ENCODE measurements around the gene SPATA20. TPM values are rescaled to one million over a fixed set of nuclear protein-coding genes. Genes with fewer than 3 reads are reported as not detected.

SPATA20 gene
- total RNA-seq, 1 donor = 18.9 TPM

- H3K4me1 ChIP-seq (ENCODE audit: insufficient read depth, low read length) = peaks cover 26% of the 10 kb centered on the region
- no peaks in the 10 kb centered on the region for H3K9me3 ChIP-seq (ENCODE audit: low read depth, low read length)
- H3K4me3 ChIP-seq (ENCODE audit: low read length) = no peak overlapping the region
- peaks cover 40% of the 10 kb centered on the region for H3K27me3 ChIP-seq (ENCODE audit: insufficient read depth, low read length)
Measured at GRCh38 chr17:50557630-50558029, 10.7 kb downstream of the SPATA20 start.

GRCh38 chr17:50558091-50558490 lies 11.1 kb downstream of the SPATA20 start:
- Histone ChIP-seq H3K27me3 (ENCODE audit: insufficient read depth, low read length) (peaks cover 45% of the 10 kb centered on the region), H3K9me3 (ENCODE audit: low read depth, low read length) (no peaks in the 10 kb centered on the region), H3K4me1 (ENCODE audit: insufficient read depth, low read length) (peaks cover 26% of the 10 kb centered on the region), H3K4me3 (ENCODE audit: low read length) (no peak overlapping the region)

- Histone ChIP-seq H3K9me3 (ENCODE audit: low read depth, low read length) (no peaks in the 10 kb centered on the region), H3K4me1 (ENCODE audit: insufficient read depth, low read length) (peaks cover 26% of the 10 kb centered on the region), H3K4me3 (ENCODE audit: low read length) (no peak overlapping the region), H3K27me3 (ENCODE audit: insufficient read depth, low read length) (peaks cover 50% of the 10 kb centered on the region)
Measured at GRCh38 chr17:50558581-50558940, 11.6 kb downstream of the SPATA20 start.

GRCh38 chr17:50558941-50559614 lies 12.1 kb downstream of the SPATA20 start:
- Histone ChIP-seq H3K4me3 (ENCODE audit: low read length) (no peak overlapping the region), H3K4me1 (ENCODE audit: insufficient read depth, low read length) (peaks cover 26% of the 10 kb centered on the region), H3K27me3 (ENCODE audit: insufficient read depth, low read length) (peaks cover 55% of the 10 kb centered on the region), H3K9me3 (ENCODE audit: low read depth, low read length) (no peaks in the 10 kb centered on the region)

- peaks cover 26% of the 10 kb centered on the region for H3K4me1 ChIP-seq (ENCODE audit: insufficient read depth, low read length)
- no peaks in the 10 kb centered on the region for H3K9me3 ChIP-seq (ENCODE audit: low read depth, low read length)
- H3K27me3 ChIP-seq (ENCODE audit: insufficient read depth, low read length) = peaks cover 59% of the 10 kb centered on the region
- peak overlapping the region; percentile 19 for H3K4me3 ChIP-seq (ENCODE audit: low read length)
Measured at GRCh38 chr17:50559674-50560184, 12.8 kb downstream of the SPATA20 start.

GRCh38 chr17:50560185-50560824 lies 13.3 kb downstream of the SPATA20 start, which contains the start of gene CACNA1G:
CACNA1G (plus strand) TSS chr17:50560715; CDS start chr17:50561460, 745 bp downstream.
- Histone ChIP-seq H3K9me3 (ENCODE audit: low read depth, low read length) (no peaks in the 10 kb centered on the region), H3K27me3 (ENCODE audit: insufficient read depth, low read length) (peaks cover 59% of the 10 kb centered on the region), H3K4me3 (ENCODE audit: low read length) (peak within 1 kb of the TSS; percentile 19), H3K4me1 (ENCODE audit: insufficient read depth, low read length) (peaks cover 26% of the 10 kb centered on the region)

GRCh38 chr17:50560931-50561745 lies 14.2 kb downstream of the SPATA20 start:
- H3K4me3 ChIP-seq (ENCODE audit: low read length) = no peak overlapping the region
- H3K27me3 ChIP-seq (ENCODE audit: insufficient read depth, low read length) = peaks cover 66% of the 10 kb centered on the region

GRCh38 chr17:50561746-50562141 lies 14.8 kb downstream of the SPATA20 start:
- peaks cover 26% of the 10 kb centered on the region for H3K4me1 ChIP-seq (ENCODE audit: insufficient read depth, low read length)
- H3K9me3 ChIP-seq (ENCODE audit: low read depth, low read length) = no peaks in the 10 kb centered on the region
- H3K27me3 ChIP-seq (ENCODE audit: insufficient read depth, low read length) = peaks cover 68% of the 10 kb centered on the region
- H3K4me3 ChIP-seq (ENCODE audit: low read length) = no peak overlapping the region

More at GRCh38 chr17:50560931-50561745, 14.2 kb downstream of the SPATA20 start:
- Histone ChIP-seq H3K9me3 (ENCODE audit: low read depth, low read length) (no peaks in the 10 kb centered on the region), H3K4me1 (ENCODE audit: insufficient read depth, low read length) (peaks cover 26% of the 10 kb centered on the region)

GRCh38 chr17:50562242-50563091 lies 15.5 kb downstream of the SPATA20 start:
- Histone ChIP-seq H3K9me3 (ENCODE audit: low read depth, low read length) (no peaks in the 10 kb centered on the region), H3K27me3 (ENCODE audit: insufficient read depth, low read length) (peaks cover 65% of the 10 kb centered on the region), H3K4me1 (ENCODE audit: insufficient read depth, low read length) (peaks cover 26% of the 10 kb centered on the region), H3K4me3 (ENCODE audit: low read length) (no peak overlapping the region)

- Histone ChIP-seq H3K4me3 (ENCODE audit: low read length) (no peak overlapping the region), H3K9me3 (ENCODE audit: low read depth, low read length) (no peaks in the 10 kb centered on the region), H3K27me3 (ENCODE audit: insufficient read depth, low read length) (peaks cover 59% of the 10 kb centered on the region), H3K4me1 (ENCODE audit: insufficient read depth, low read length) (peaks cover 26% of the 10 kb centered on the region)
Measured at GRCh38 chr17:50563092-50563511, 16.1 kb downstream of the SPATA20 start.

GRCh38 chr17:50564916-50565315 lies 17.9 kb downstream of the SPATA20 start:
- Histone ChIP-seq H3K27me3 (ENCODE audit: insufficient read depth, low read length) (peaks cover 41% of the 10 kb centered on the region), H3K9me3 (ENCODE audit: low read depth, low read length) (no peaks in the 10 kb centered on the region), H3K4me3 (ENCODE audit: low read length) (no peak overlapping the region), H3K4me1 (ENCODE audit: insufficient read depth, low read length) (peaks cover 11% of the 10 kb centered on the region)

- Histone ChIP-seq H3K9me3 (ENCODE audit: low read depth, low read length) (no peaks in the 10 kb centered on the region), H3K4me1 (ENCODE audit: insufficient read depth, low read length) (peaks cover 4% of the 10 kb centered on the region), H3K4me3 (ENCODE audit: low read length) (no peak overlapping the region), H3K27me3 (ENCODE audit: insufficient read depth, low read length) (peaks cover 38% of the 10 kb centered on the region)
Measured at GRCh38 chr17:50565402-50566350, 18.7 kb downstream of the SPATA20 start.

GRCh38 chr17:50566886-50567285 lies 19.9 kb downstream of the SPATA20 start:
- Histone ChIP-seq H3K4me3 (ENCODE audit: low read length) (no peak overlapping the region), H3K27me3 (ENCODE audit: insufficient read depth, low read length) (peaks cover 34% of the 10 kb centered on the region), H3K9me3 (ENCODE audit: low read depth, low read length) (no peaks in the 10 kb centered on the region), H3K4me1 (ENCODE audit: insufficient read depth, low read length) (no peaks in the 10 kb centered on the region)

All from mononuclear cell (primary cell).